Measurements from ENCODE around the gene SNRNP200.
"Not testable (repeated sequence)": the region's sequence is repeated elsewhere in the genome, so short reads cannot be mapped to it uniquely, and the experiment has no call there.

Gene SNRNP200

GRCh38 chr2:96324721-96325040 lies 19.3 kb upstream of the SNRNP200 start:
- DNase-seq: peak; percentile 56

GRCh38 chr2:96323849-96324248 lies 18.5 kb upstream of the SNRNP200 start:
- DNase-seq: no peak

- peak; percentile 52 for DNase-seq
Measured at GRCh38 chr2:96320728-96321622, 15.6 kb upstream of the SNRNP200 start.

- no peak for DNase-seq
Measured at GRCh38 chr2:96320326-96320725, 15.0 kb upstream of the SNRNP200 start.

- DNase-seq: no peak
Measured at GRCh38 chr2:96319396-96319795, 14.1 kb upstream of the SNRNP200 start.

- DNase-seq: no peak
Measured at GRCh38 chr2:96318723-96319122, 13.4 kb upstream of the SNRNP200 start.

- DNase-seq: no peak
Measured at GRCh38 chr2:96317584-96317997, 12.2 kb upstream of the SNRNP200 start.

GRCh38 chr2:96316999-96317398 lies 11.7 kb upstream of the SNRNP200 start:
- DNase-seq: no peak

- DNase-seq: peak; percentile 15
Measured at GRCh38 chr2:96315400-96316071, 10.2 kb upstream of the SNRNP200 start.

GRCh38 chr2:96315005-96315399 lies 9.7 kb upstream of the SNRNP200 start:
- DNase-seq: no peak

GRCh38 chr2:96308248-96308647 lies 2.9 kb upstream of the SNRNP200 start:
- DNase-seq: no peak

- no peak for DNase-seq
Measured at GRCh38 chr2:96306370-96306769, 1.0 kb upstream of the SNRNP200 start.

- no peak for DNase-seq
Measured at GRCh38 chr2:96305979-96306308, 598 bp upstream of the SNRNP200 start.

- no peak for DNase-seq
Measured at GRCh38 chr2:96304606-96305005, 740 bp downstream of the SNRNP200 start.

- DNase-seq: no peak
Measured at GRCh38 chr2:96301865-96302264, 3.5 kb downstream of the SNRNP200 start.

- DNase-seq: no peak
Measured at GRCh38 chr2:96296925-96297324, 8.4 kb downstream of the SNRNP200 start.

GRCh38 chr2:96294271-96294670 lies 11.1 kb downstream of the SNRNP200 start:
- not testable (repeated sequence) for DNase-seq

GRCh38 chr2:96291751-96292150 lies 13.6 kb downstream of the SNRNP200 start:
- DNase-seq: no peak

GRCh38 chr2:96287273-96287856 lies 18.0 kb downstream of the SNRNP200 start:
- DNase-seq: no peak

GRCh38 chr2:96276787-96277499 lies 28.4 kb downstream of the SNRNP200 start:
- no peak for DNase-seq

- DNase-seq: no peak
Measured at GRCh38 chr2:96274355-96275056, 30.8 kb downstream of the SNRNP200 start.

- DNase-seq: no peak
Measured at GRCh38 chr2:96273763-96274162, 31.6 kb downstream of the SNRNP200 start.

- no peak for DNase-seq
Measured at GRCh38 chr2:96271995-96272394, 33.4 kb downstream of the SNRNP200 start.

All from activated CD4-positive, alpha-beta T cell treated with anti-CD3 and anti-CD28 coated beads for 48 hours (primary cell).